Measurements from ENCODE around the gene HSBP1L1. TPM values are rescaled to one million over a fixed set of nuclear protein-coding genes. Genes with fewer than 3 reads are reported as not detected.

HSBP1L1 gene
- total RNA-seq, 2 experiments from 2014 or later = 42.6 to 42.7 TPM

DNA sequence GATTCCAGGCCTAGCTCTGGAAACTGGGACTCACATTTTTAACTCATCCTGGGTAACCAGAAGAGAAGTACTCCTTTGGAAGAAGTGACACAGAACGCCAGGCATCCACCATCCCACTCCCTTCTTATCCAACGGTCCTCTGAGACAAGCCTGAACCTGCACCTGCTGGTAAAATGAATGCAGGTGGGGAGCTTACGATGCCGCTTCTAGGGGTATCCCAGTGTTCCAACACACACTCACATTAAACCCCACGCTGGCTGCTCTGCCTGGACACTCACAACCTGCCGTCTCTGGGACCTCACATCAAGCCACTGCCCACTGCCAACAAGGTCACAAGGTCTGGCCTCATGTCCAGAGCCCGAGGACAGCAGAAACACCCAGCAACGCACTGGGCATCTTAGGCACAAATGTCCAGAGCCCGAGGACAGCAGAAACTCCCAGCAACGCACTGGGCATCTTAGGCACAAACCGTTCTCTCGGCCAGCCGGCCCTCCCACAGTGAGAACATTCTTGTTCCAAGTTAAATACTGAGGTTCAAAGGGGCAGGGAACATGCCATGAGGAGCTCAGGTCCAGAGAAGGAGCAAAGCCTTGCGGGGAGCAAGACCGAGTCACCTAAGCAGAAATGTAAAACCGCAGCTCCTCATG, 22.8 kb upstream of the HSBP1L1 start:
- ATAC-seq (ENCODE audit: poor library complexity) = no peak
- POLR2A ChIA-PET = no interaction called here
- CTCF ChIA-PET = no interaction called here
- Mint-ChIP-seq H3K4me1 (ENCODE audit: low read depth) (peaks cover 31% of the 10 kb centered on the region), H3K27me3 (no peaks in the 10 kb centered on the region), H3K4me3 (no peak overlapping the region), H3K27ac (no peak overlapping the region), H3K36me3 (ENCODE audit: low read depth) (peaks cover 69% of the 10 kb centered on the region), H3K9me3 (no peaks in the 10 kb centered on the region)
- Histone ChIP-seq H3K9me3 (ENCODE audit: control insufficient read depth in 1 of 2, insufficient read depth in 1 of 2, low read length in 2 of 2) (peaks cover 0 to 25% of the 10 kb centered on the region in 2 experiments), H3K27me3 (ENCODE audit: control insufficient read depth in 1 of 2, insufficient read depth in 2 of 2, low read length in 2 of 2) (no peaks in the 10 kb centered on the region), H3K4me1 (ENCODE audit: insufficient read depth, low read length) (peaks cover 24% of the 10 kb centered on the region), H3K4me3 (ENCODE audit: low read length) (no peak overlapping the region), H3K27ac (ENCODE audit: low read depth in 1 of 2, low read length in 2 of 2) (no peak overlapping the region), H3K36me3 (ENCODE audit: insufficient read depth, low read length) (peaks cover 36% of the 10 kb centered on the region)
- intact Hi-C loops (cut with DNase I, micrococcal nuclease) = no loop called here
- TF ChIP-seq, protein P1, sequence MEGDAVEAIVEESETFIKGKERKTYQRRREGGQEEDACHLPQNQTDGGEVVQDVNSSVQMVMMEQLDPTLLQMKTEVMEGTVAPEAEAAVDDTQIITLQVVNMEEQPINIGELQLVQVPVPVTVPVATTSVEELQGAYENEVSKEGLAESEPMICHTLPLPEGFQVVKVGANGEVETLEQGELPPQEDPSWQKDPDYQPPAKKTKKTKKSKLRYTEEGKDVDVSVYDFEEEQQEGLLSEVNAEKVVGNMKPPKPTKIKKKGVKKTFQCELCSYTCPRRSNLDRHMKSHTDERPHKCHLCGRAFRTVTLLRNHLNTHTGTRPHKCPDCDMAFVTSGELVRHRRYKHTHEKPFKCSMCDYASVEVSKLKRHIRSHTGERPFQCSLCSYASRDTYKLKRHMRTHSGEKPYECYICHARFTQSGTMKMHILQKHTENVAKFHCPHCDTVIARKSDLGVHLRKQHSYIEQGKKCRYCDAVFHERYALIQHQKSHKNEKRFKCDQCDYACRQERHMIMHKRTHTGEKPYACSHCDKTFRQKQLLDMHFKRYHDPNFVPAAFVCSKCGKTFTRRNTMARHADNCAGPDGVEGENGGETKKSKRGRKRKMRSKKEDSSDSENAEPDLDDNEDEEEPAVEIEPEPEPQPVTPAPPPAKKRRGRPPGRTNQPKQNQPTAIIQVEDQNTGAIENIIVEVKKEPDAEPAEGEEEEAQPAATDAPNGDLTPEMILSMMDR (IDR thresholded peaks at IDR 0.05) = no peak
- DNase-seq = no peak

DNA sequence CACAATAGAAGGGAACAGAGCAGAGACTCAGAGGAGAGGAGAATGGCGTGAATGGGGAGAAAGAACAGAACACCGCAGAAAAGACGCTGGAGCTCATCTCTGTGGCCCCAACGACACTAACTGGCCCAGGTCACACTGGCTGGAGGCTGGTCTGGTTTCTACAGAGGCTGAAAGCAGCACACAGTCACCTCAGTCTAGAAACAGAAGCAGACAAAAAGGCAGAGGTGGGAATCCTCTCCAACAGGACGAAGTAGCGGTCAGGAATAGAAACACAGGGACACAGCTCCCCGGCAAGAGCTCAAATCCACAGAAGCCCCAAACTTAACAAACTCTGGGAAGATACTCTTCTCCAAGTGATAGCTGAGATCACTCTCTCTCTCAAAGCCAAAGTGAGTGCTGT, 22.2 kb upstream of the HSBP1L1 start:
- Histone ChIP-seq H3K27ac (ENCODE audit: low read depth in 1 of 2, low read length in 2 of 2) (no peak overlapping the region), H3K4me1 (ENCODE audit: insufficient read depth, low read length) (peaks cover 24% of the 10 kb centered on the region), H3K4me3 (ENCODE audit: low read length) (no peak overlapping the region), H3K27me3 (ENCODE audit: control insufficient read depth in 1 of 2, insufficient read depth in 2 of 2, low read length in 2 of 2) (no peaks in the 10 kb centered on the region), H3K36me3 (ENCODE audit: insufficient read depth, low read length) (peaks cover 36% of the 10 kb centered on the region), H3K9me3 (ENCODE audit: control insufficient read depth in 1 of 2, insufficient read depth in 1 of 2, low read length in 2 of 2) (peaks cover 0 to 19% of the 10 kb centered on the region in 2 experiments)
- H3K4me1 Mint-ChIP-seq (ENCODE audit: low read depth) = peaks cover 34% of the 10 kb centered on the region
- peaks cover 63% of the 10 kb centered on the region for H3K36me3 Mint-ChIP-seq (ENCODE audit: low read depth)
- TF ChIP-seq, protein P1 (IDR thresholded peaks at IDR 0.05) = no peak
- no peaks in the 10 kb centered on the region for H3K9me3 Mint-ChIP-seq
- POLR2A ChIA-PET = no interaction called here
- no peaks in the 10 kb centered on the region for H3K27me3 Mint-ChIP-seq
- CTCF ChIA-PET = no interaction called here
- intact Hi-C loops (cut with DNase I, micrococcal nuclease) = no loop called here
- H3K27ac Mint-ChIP-seq = no peak overlapping the region
- DNase-seq (no peak), ATAC-seq (ENCODE audit: poor library complexity) (no peak)
- H3K4me3 Mint-ChIP-seq = no peak overlapping the region

- H3K36me3 Mint-ChIP-seq (ENCODE audit: low read depth) = peaks cover 55% of the 10 kb centered on the region
- H3K4me1 Mint-ChIP-seq (ENCODE audit: low read depth) = peaks cover 36% of the 10 kb centered on the region
- intact Hi-C loops (cut with DNase I, micrococcal nuclease) = no loop called here
These were observed 21.4 kb upstream of the HSBP1L1 start for GRCh38 chr18:79942786-79943607.

More at GRCh38 chr18:79942786-79943607, 21.4 kb upstream of the HSBP1L1 start:
- peaks cover 0 to 12% of the 10 kb centered on the region in 2 experiments for H3K9me3 ChIP-seq (ENCODE audit: control insufficient read depth in 1 of 2, insufficient read depth in 1 of 2, low read length in 2 of 2)
- no peaks in the 10 kb centered on the region for H3K27me3 Mint-ChIP-seq
- H3K36me3 ChIP-seq (ENCODE audit: insufficient read depth, low read length) = peaks cover 37% of the 10 kb centered on the region
- H3K27ac Mint-ChIP-seq = no peak overlapping the region
- DNase-seq (no peak), ATAC-seq (ENCODE audit: poor library complexity) (no peak)
- peaks cover 27% of the 10 kb centered on the region for H3K4me1 ChIP-seq (ENCODE audit: insufficient read depth, low read length)
- POLR2A ChIA-PET = no interaction called here
- no peak overlapping the region for H3K27ac ChIP-seq (ENCODE audit: low read depth in 1 of 2, low read length in 2 of 2)
- TF ChIP-seq, protein P1 (IDR thresholded peaks at IDR 0.05) = no peak
- no peaks in the 10 kb centered on the region for H3K9me3 Mint-ChIP-seq
- no peak overlapping the region for H3K4me3 Mint-ChIP-seq
- CTCF ChIA-PET = no interaction called here
- no peaks in the 10 kb centered on the region for H3K27me3 ChIP-seq (ENCODE audit: control insufficient read depth in 1 of 2, insufficient read depth in 2 of 2, low read length in 2 of 2)
- H3K4me3 ChIP-seq (ENCODE audit: low read length) = no peak overlapping the region
